ENCODE data around the gene KCNT1. TPM values are rescaled to one million over a fixed set of nuclear protein-coding genes. Genes with fewer than 3 reads are reported as not detected.

KCNT1 gene
- polyA plus RNA-seq, 1 experiment, result not detected

GRCh38 chr9:135704483-135704882 lies 2.5 kb downstream of the KCNT1 start:
- no peak for TF ChIP-seq CTCF (IDR thresholded peaks at IDR 0.05; ENCODE audit: low read depth, low read length)
- ChIA-PET POLR2A (no interaction called here), CTCF (interaction anchor here (1.2 kb wide), 1 partner anchor 418 kb away, joined by 3 read pairs; no protein-coding TSS in a partner anchor)
- Histone ChIP-seq H3K9me3 (ENCODE audit: control insufficient read depth, insufficient read depth, low read length) (no peaks in the 10 kb centered on the region; the same call in 1 of the 2 replicates), H3K4me3 (ENCODE audit: low read depth, low read length) (no peak overlapping the region), H3K27me3 (ENCODE audit: control insufficient read depth, insufficient read depth, low read length) (peaks cover 14% of the 10 kb centered on the region), H3K27ac (ENCODE audit: low read depth, low read length) (no peak overlapping the region)
- DNase-seq (ENCODE audit: low read depth, low spot score), result no peak

DNA sequence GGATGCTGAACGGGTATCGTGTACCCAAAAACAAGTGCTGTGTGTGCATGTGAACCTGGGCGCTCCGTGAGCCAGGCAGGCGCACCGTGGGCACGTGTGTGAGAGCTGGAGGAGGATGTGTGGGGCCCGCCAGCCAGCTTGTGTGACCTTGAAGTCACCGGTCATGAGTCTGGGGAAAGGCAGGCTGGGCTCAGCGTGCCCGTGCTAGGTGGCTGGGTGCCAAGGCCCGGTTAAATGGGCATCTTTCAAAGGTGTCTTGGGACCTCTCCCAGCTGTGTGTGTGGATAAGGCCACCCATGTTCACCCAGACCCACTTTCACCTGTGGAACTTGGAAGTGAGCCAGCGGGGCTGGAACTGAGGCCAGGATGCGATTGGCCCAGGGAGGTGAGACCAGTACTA lies 3.4 kb downstream of the KCNT1 start:
- ChIA-PET POLR2A (no interaction called here), CTCF (no interaction called here)
- Histone ChIP-seq H3K27ac (ENCODE audit: low read depth, low read length) (no peak overlapping the region), H3K27me3 (ENCODE audit: control insufficient read depth, insufficient read depth, low read length) (peaks cover 14% of the 10 kb centered on the region), H3K4me3 (ENCODE audit: low read depth, low read length) (no peak overlapping the region), H3K9me3 (ENCODE audit: control insufficient read depth, insufficient read depth, low read length) (no peaks in the 10 kb centered on the region)
- no peak for DNase-seq (ENCODE audit: low read depth, low spot score)
- TF ChIP-seq CTCF (IDR thresholded peaks at IDR 0.05; ENCODE audit: low read depth, low read length), result no peak

DNA sequence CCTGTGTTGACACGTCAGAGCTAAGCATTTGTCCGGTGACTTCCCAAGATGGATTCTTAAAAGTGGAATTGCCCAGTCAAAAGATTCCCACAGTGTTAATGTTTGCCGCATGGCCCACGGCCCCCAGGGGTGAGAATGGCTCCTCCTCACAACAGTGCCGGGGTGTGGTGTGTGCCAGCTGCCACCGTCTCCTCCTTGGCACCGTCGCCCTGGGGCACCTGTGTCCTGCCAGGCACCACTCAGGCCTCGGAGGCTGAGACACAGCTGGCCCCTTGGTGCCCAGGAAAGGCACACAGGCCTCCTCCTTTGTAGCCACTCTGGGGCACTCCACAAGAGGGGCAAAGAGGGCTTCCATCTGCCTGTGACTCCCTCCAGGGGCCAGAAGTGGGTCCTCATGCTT lies 4.3 kb downstream of the KCNT1 start:
- no peak for TF ChIP-seq CTCF (IDR thresholded peaks at IDR 0.05; ENCODE audit: low read depth, low read length)
- ChIA-PET POLR2A (no interaction called here), CTCF (no interaction called here)
- peaks cover 16% of the 10 kb centered on the region for H3K27me3 ChIP-seq (ENCODE audit: control insufficient read depth, insufficient read depth, low read length)
- no peak overlapping the region for H3K27ac ChIP-seq (ENCODE audit: low read depth, low read length)
- H3K4me3 ChIP-seq (ENCODE audit: low read depth, low read length), result no peak overlapping the region
- no peaks in the 10 kb centered on the region for H3K9me3 ChIP-seq (ENCODE audit: control insufficient read depth, insufficient read depth, low read length)
- no peak for DNase-seq (ENCODE audit: low read depth, low spot score)

DNA sequence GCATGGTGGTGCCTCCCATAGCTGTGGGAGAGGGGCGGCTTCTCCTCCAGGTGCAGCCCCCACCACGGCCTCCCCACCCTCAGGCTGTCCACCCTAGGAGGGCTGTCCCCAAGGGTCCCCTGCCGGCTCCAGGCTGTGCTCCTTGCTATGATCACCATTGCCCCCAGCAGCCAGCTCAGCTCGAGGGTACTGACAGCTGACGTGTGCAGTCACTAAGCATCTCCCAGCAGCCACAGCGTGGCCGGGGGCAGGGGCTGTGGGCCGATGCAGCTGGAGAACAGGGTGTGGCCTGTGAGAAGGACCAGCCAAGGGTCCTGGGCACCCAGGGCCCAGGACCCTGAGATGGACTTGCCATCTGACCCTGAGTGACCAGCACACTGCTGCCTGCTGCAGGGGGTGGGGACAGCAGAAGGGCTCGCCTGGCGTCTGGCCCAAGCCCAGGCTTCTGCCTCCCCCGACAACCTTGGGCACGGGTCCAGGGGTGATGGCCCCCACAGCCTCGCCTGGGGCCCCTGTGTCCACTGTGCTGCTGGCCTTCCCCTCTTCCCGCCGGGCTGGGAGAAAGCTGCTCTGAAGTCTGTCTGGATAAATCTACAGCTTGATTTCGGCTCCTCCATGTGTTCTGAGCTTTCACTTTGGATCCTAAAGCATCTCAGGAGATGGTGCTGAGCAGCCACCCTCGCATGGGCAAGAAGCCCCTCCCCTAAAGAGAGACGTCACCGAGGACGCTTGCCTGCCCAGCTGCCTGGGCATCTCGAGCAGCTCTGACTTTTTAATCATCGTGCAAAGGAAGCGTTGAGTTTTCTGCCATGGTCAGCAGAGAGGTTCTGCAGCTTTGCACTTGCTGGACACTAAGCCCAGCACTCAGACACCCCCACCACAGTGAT lies 5.5 kb downstream of the KCNT1 start:
- no peak overlapping the region for H3K27ac ChIP-seq (ENCODE audit: low read depth, low read length)
- CTCF ChIA-PET, result no interaction called here
- H3K4me3 ChIP-seq (ENCODE audit: low read depth, low read length), result no peak overlapping the region
- peaks cover 21% of the 10 kb centered on the region for H3K27me3 ChIP-seq (ENCODE audit: control insufficient read depth, insufficient read depth, low read length)
- no peaks in the 10 kb centered on the region for H3K9me3 ChIP-seq (ENCODE audit: control insufficient read depth, insufficient read depth, low read length)
- POLR2A ChIA-PET, result no interaction called here
- DNase-seq (ENCODE audit: low read depth, low spot score), result no peak
- no peak for TF ChIP-seq CTCF (IDR thresholded peaks at IDR 0.05; ENCODE audit: low read depth, low read length)

DNA sequence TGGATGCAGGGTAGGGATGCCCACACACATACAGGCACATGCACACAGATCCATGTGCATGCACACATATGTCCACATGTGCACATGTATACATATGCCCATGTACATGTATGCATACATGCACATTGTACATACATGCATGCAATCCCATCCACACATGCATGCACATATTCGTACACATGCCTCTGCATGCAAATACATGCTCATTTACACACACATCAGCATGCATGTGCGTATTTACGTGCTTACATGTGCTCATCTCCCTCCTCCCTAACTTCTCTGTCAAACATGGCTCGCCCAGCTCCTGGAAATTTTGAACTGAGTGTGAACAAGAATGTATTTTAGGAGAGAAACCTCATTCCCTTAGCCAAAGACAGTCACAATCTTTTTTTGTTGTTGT lies 6.2 kb downstream of the KCNT1 start:
- H3K27me3 ChIP-seq (ENCODE audit: control insufficient read depth, insufficient read depth, low read length), result peaks cover 19% of the 10 kb centered on the region
- ChIA-PET POLR2A (no interaction called here), CTCF (no interaction called here)
- H3K27ac ChIP-seq (ENCODE audit: low read depth, low read length), result no peak overlapping the region
- DNase-seq (ENCODE audit: low read depth, low spot score), result no peak
- H3K9me3 ChIP-seq (ENCODE audit: control insufficient read depth, insufficient read depth, low read length), result no peaks in the 10 kb centered on the region
- no peak overlapping the region for H3K4me3 ChIP-seq (ENCODE audit: low read depth, low read length)
- TF ChIP-seq CTCF (IDR thresholded peaks at IDR 0.05; ENCODE audit: low read depth, low read length), result no peak

Data from AG04450 (cell line).